ENCODE results near the gene ADCY7.

Gene ADCY7

DNA sequence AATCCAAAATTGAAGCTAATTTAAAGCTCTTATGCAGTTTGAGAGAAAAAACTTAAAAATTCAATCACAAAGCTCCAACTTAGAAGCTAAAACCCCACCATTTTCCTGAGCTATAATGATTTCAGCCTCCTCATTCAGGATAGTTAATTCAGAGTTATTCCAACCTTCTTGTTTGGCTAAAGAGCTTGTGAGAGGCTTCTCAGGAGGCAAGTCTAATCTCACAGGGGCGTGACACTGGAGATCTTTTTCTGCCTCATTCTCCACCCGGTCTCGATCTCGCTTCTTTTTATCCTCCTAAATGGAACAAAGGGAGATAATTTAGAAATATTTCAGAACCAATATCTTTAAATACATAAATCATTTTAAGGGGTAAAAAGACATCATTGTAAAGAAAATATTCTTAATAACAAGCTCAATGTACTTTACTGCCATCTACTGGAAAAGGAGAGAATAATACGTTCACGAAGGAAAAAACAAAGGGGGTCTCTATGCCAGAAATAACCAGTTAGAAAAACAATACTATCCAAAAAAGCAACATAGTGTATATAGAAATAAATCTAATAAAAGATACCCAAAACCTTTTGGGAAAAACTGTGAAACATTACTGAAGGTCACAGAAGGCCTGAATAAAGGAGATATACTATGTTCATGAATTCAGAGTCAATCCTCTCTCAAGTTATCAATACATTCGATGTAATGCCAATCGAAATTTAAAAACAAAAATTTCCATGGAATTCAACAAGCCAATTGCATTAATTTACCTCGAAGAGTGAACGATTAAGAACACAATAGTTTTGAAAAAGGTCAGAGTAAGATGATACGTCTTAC is 88.5 kb downstream of the ADCY7 start:
- TF ChIP-seq, protein P1, sequence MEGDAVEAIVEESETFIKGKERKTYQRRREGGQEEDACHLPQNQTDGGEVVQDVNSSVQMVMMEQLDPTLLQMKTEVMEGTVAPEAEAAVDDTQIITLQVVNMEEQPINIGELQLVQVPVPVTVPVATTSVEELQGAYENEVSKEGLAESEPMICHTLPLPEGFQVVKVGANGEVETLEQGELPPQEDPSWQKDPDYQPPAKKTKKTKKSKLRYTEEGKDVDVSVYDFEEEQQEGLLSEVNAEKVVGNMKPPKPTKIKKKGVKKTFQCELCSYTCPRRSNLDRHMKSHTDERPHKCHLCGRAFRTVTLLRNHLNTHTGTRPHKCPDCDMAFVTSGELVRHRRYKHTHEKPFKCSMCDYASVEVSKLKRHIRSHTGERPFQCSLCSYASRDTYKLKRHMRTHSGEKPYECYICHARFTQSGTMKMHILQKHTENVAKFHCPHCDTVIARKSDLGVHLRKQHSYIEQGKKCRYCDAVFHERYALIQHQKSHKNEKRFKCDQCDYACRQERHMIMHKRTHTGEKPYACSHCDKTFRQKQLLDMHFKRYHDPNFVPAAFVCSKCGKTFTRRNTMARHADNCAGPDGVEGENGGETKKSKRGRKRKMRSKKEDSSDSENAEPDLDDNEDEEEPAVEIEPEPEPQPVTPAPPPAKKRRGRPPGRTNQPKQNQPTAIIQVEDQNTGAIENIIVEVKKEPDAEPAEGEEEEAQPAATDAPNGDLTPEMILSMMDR (IDR thresholded peaks at IDR 0.05; ENCODE audit: low read depth, low read length), result peak; percentile 52
- DNase-seq (ENCODE audit: low read depth in 2 of 2), result peak; percentile 36 to 47

DNA sequence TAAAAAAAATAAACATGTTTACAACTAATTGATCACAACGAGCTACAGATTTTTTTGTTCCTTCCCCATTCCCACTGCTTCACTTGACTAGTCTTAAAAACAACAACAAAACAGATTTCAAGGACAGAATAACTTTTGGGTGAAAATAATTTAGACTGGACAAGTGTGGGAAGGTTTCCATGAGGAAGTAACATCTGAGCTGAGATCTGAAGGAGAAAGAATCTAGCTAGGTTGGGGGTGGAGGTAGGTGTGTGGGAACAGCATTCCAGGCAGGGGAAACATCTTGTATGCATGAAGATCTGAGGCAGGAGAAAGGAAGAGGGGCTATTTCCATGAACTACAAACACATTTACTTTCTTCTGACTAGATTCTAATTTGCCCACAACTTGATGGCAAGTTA is 93.3 kb downstream of the ADCY7 start:
- no peak overlapping the region for H3K4me3 ChIP-seq (replicated peaks in 1 of 2; ENCODE audit: low read depth in 2 of 2, low read length in 2 of 2)
- no peak for DNase-seq (ENCODE audit: low read depth in 2 of 2)
- TF ChIP-seq, protein P1 (IDR thresholded peaks at IDR 0.05; ENCODE audit: low read depth, low read length), result no peak

More for the DNA sequence above, 88.5 kb downstream of the ADCY7 start:
- H3K4me3 ChIP-seq (replicated peaks in 1 of 2; ENCODE audit: low read depth in 2 of 2, low read length in 2 of 2), result no peak overlapping the region

DNA sequence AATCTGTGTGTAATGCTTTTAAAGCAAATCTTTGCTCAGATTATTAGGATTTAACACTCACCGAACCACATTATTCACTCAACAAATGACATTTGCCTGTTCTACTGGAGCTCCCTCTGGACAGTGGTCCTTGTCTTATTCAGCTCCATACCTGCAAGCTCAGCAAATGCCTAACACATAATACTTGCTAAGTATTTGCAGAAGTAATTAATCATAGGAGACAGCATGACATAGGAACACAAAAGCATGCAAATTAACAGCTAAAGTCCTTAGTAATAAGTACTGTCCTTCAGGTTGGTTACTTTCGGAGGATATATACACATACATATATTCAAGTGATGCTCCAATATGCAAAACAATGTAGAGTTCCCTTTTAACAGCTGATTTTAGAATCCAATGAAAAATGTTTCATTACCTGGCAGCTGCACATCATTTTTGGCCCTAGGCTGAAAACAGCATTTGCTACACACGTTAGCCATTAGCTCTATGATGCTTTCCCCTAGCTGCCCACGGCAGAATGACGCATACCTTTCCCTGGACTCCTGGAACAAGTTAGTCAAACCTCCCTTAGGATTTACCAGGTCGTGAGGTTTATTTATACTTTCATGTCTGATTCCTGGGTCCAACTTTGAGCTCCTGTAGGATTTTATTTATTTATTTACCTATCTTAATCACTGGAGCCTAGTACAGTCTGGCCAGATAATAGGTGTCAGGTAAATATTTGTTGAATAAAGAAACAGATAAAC is 93.9 kb downstream of the ADCY7 start:
- peak; percentile 25 to 75 for DNase-seq (ENCODE audit: low read depth in 2 of 2)
- H3K4me3 ChIP-seq (replicated peaks in 1 of 2; ENCODE audit: low read depth in 2 of 2, low read length in 2 of 2), result no peak overlapping the region
- TF ChIP-seq, protein P1 (IDR thresholded peaks at IDR 0.05; ENCODE audit: low read depth, low read length), result no peak

DNA sequence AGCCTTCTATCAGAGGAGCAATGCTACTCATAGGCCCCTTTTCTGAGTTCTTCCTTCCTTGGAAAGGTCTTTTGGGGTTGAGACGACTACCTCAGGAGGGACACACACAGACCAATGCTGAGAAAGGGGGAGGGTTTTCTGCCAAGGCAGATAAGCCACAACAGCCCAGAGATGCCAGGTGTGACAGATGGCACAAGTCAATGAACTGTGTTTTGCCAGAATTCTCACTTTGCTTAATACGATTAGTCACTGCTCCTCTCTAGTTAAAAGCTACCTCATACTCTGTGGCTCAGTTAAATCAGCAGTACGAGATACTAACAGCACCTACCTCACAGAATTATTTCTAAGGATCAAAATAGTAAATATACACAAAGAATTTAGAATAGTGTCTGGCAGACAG is 94.4 kb downstream of the ADCY7 start:
- DNase-seq (ENCODE audit: low read depth in 2 of 2), result peak in 1 of 2 donors; percentile 19
- TF ChIP-seq, protein P1 (IDR thresholded peaks at IDR 0.05; ENCODE audit: low read depth, low read length), result no peak
- no peak overlapping the region for H3K4me3 ChIP-seq (replicated peaks in 1 of 2; ENCODE audit: low read depth in 2 of 2, low read length in 2 of 2)

DNA sequence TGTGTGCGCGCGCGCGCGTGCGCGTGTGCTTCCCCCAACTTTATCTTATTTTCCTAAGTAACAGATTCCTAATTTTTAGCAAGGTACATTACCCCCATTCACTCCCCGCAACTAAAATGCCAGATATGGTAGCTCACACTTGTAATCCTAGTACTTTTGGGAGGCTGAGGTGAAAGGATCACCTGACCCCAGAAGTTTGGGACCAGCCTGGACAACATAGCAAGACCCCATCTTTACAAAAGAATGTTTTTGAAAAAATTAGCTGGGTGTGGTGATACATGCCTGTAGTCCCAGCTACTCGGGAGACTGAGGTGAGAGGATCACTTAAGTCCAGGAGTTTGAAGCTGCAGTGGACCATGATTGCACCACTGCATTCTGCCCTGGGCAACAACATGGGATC is 97.3 kb downstream of the ADCY7 start:
- H3K4me3 ChIP-seq (replicated peaks in 1 of 2; ENCODE audit: low read depth in 2 of 2, low read length in 2 of 2), result no peak overlapping the region
- TF ChIP-seq, protein P1 (IDR thresholded peaks at IDR 0.05; ENCODE audit: low read depth, low read length), result no peak
- no peak for DNase-seq (ENCODE audit: low read depth in 2 of 2)

DNA sequence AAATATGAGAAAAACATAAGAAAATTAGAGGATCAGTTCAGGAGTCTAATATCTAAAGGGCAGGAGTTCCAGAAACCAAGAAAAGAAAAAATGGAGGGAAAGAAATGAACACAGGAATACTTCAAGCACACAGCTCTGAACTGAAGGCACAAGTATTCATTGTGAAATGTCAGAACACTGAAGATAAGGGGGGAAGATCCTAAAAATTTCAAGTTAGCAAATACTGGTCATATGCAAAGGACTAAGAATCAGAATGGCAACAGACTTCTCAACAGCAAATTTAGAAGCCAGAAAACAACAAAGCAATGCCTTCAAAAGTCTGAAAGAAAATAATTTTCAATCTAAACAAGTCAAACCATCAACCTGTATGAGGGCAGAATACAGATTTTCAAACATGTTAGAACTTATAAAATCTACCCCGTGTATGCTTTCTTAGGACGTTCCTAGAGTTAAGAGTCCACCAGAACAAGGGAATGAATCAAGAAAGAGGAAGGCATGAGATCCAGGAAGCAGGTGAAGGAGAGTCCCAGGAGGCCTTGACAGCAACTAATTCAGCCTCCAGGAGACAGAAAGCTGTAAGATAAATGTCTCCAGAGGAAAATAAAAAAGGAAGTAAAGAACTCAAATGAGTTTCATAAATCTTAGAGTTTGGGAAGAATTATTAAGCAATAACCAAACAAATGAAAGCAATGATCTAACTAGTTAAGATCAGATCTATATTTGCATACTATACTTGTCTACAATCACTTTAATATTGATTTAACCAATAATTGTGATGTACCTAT is 99.6 kb downstream of the ADCY7 start:
- DNase-seq (ENCODE audit: low read depth in 2 of 2), result no peak
- TF ChIP-seq, protein P1 (IDR thresholded peaks at IDR 0.05; ENCODE audit: low read depth, low read length), result no peak
- H3K4me3 ChIP-seq (replicated peaks in 1 of 2; ENCODE audit: low read depth in 2 of 2, low read length in 2 of 2), result no peak overlapping the region
